Heart left ventricle (tissue), 13 donors: ENCODE data around the gene RRP9.

Experiments used
- CTCF ChIP-seq, 12 donors: fragments of 200-600 bp; sonication (generic) in 4 of 12; IDR thresholded peaks; one replicate each; pipeline versions ENCODE4 v1.5.0 to v1.8.0; 2018 to 2022; ENCODE audit warnings: antibody characterized with exemption in 12 of 12, mild to moderate bottlenecking in 5 of 12
- POLR2A ChIP-seq, 2 donors: fragments of 450-650 bp; IDR thresholded peaks; one replicate each; pipeline ENCODE4 v1.6.1; 2017; ENCODE audit warnings: antibody characterized with exemption in 2 of 2, mild to moderate bottlenecking in 2 of 2, moderate library complexity in 2 of 2
- donor health status: ischemic (EF 13 %, LVEDD 7.1; RV severe dilation, severe dysfunction).
- donor health status: DM: no; HTN: yes; CAD: no.
- donor health status: DM: no; HTN: no; CAD: no.
- donor health status: ischemic (EF 25% LVEDD 6.9; RV normal size, moderate dysfunction).
- donor health status: ischemic (EF 25% LVEDD 5.7; RV mildly dilated, moderate dysfunction).
- donor health status: ischemic (EF 35%, LVEDD 5.7; RV mildly dilated, moderate dysfunction).
- donor health status: nonischemic (EF 11% LVEDD 7.7; RV severe dilation, severe dysfunction).
- donor health status: DM: yes; HTN: yes; CAD: no.
- donor health status: PGD.
- donor health status: ischemic (EF 29% LVEDD 5.4; RV normal size, mild dysfunction).
- donor health status: nonischemic (EF 23%, LVEDD 6.1; RV moderate dilation, normal function).

- TF ChIP-seq CTCF (IDR thresholded peaks at IDR 0.05): no peak
- no peak for TF ChIP-seq POLR2A (IDR thresholded peaks at IDR 0.05)
These were observed 25.3 kb downstream of the RRP9 start for GRCh38 chr3:51916418-51916817.
